Measurements from ENCODE around the gene TDRKH. TPM values are rescaled to one million over a fixed set of nuclear protein-coding genes. Genes with fewer than 3 reads are reported as not detected.
A peak's percentile ranks its signal among the peaks of the same experiment; 100 is the strongest.
"Not testable (repeated sequence)": the region's sequence is repeated elsewhere in the genome, so short reads cannot be mapped to it uniquely, and the experiment has no call there.

The TDRKH gene
- total and polyA plus RNA-seq, 2 experiments from 2014 or later = 10.2 to 25.6 TPM

GRCh38 chr1:151737026-151737425 is 53.3 kb downstream of the TDRKH start:
- H3K4me1 ChIP-seq (ENCODE audit: insufficient read depth) = no peaks in the 10 kb centered on the region
- no peaks in the 10 kb centered on the region for H3K27me3 ChIP-seq (ENCODE audit: insufficient read depth)
- no peak for DNase-seq (ENCODE audit: low spot score)
- Mint-ChIP-seq H3K36me3 (ENCODE audit: low read depth) (peaks cover 15% of the 10 kb centered on the region), H3K9me3 (peaks cover 31% of the 10 kb centered on the region), H3K4me1 (peaks cover 9% of the 10 kb centered on the region; the same call in 2 of the 3 replicates), H3K27ac (no peak overlapping the region), H3K4me3 (no peak overlapping the region), H3K27me3 (ENCODE audit: insufficient read depth, low read depth, poor library complexity) (peaks cover 12% of the 10 kb centered on the region)
- no peak overlapping the region for H3K4me3 ChIP-seq
- no peaks in the 10 kb centered on the region for H3K9me2 ChIP-seq (ENCODE audit: insufficient read depth)
- no peaks in the 10 kb centered on the region for H4K20me1 ChIP-seq (replicated peaks; ENCODE audit: insufficient read depth)
- no peak overlapping the region for H2AFZ ChIP-seq
- ATAC-seq = no peak
- no peak overlapping the region for H3K4me2 ChIP-seq
- H3K36me3 ChIP-seq (ENCODE audit: insufficient read depth) = peaks cover 5% of the 10 kb centered on the region; the same call in 1 of the 2 replicates
- H3F3A ChIP-seq (replicated peaks; ENCODE audit: low read depth) = no peaks in the 10 kb centered on the region
- TF ChIP-seq JUNB (IDR thresholded peaks at IDR 0.05; ENCODE audit: unreplicated experiment) (no peak), NANOG (IDR thresholded peaks at IDR 0.05; ENCODE audit: borderline replicate concordance) (no peak), STAT1 (IDR thresholded peaks at IDR 0.05; ENCODE audit: unreplicated experiment) (no peak), CTCF (conservative IDR thresholded peaks at IDR 0.05; ENCODE audit: low read depth in 2 of 2) (no peak), EZH2phosphoT487 (IDR thresholded peaks at IDR 0.05; ENCODE audit: unreplicated experiment) (no peak)
- H3K79me2 ChIP-seq (replicated peaks; ENCODE audit: insufficient read depth) = no peaks in the 10 kb centered on the region
- H3K27ac ChIP-seq (ENCODE audit: low read depth) = no peak overlapping the region

- not testable (repeated sequence) for H3K27me3 Mint-ChIP-seq (ENCODE audit: insufficient read depth, low read depth, poor library complexity); H3K27me3 ChIP-seq (ENCODE audit: insufficient read depth); H3K9me2 ChIP-seq (ENCODE audit: insufficient read depth); H2AFZ ChIP-seq; H3K36me3 ChIP-seq (ENCODE audit: insufficient read depth); H3K79me2 ChIP-seq (replicated peaks; ENCODE audit: insufficient read depth); DNase-seq (ENCODE audit: low spot score); H3F3A ChIP-seq (replicated peaks; ENCODE audit: low read depth); H4K20me1 ChIP-seq (replicated peaks; ENCODE audit: insufficient read depth); H3K27ac ChIP-seq (ENCODE audit: low read depth); H3K4me2 ChIP-seq; ATAC-seq; H3K27ac Mint-ChIP-seq; H3K4me1 ChIP-seq (ENCODE audit: insufficient read depth); H3K4me3 Mint-ChIP-seq; H3K4me3 ChIP-seq
- H3K4me1 Mint-ChIP-seq = peaks cover 11% of the 10 kb centered on the region
- H3K9me3 Mint-ChIP-seq = peaks cover 25% of the 10 kb centered on the region
- H3K36me3 Mint-ChIP-seq (ENCODE audit: low read depth) = peaks cover 15% of the 10 kb centered on the region
- peak in 1 of 2 experiments; percentile 26; a peak in 1 of 4 replicates for TF ChIP-seq CTCF (conservative IDR thresholded peaks at IDR 0.05; ENCODE audit: low read depth in 2 of 2)
Observed at GRCh38 chr1:151733995-151734394, 56.3 kb downstream of the TDRKH start.

GRCh38 chr1:151733126-151733525 is 57.2 kb downstream of the TDRKH start:
- Mint-ChIP-seq H3K9me3 (peaks cover 18% of the 10 kb centered on the region), H3K27ac (no peak overlapping the region), H3K36me3 (ENCODE audit: low read depth) (peaks cover 12% of the 10 kb centered on the region), H3K27me3 (ENCODE audit: insufficient read depth, low read depth, poor library complexity) (peaks cover 3% of the 10 kb centered on the region), H3K4me1 (peaks cover 19% of the 10 kb centered on the region), H3K4me3 (no peak overlapping the region)
- Histone ChIP-seq H3K36me3 (ENCODE audit: insufficient read depth) (peaks cover 5% of the 10 kb centered on the region; the same call in 1 of the 2 replicates), H3K27me3 (ENCODE audit: insufficient read depth) (no peaks in the 10 kb centered on the region), H3K4me3 (no peak overlapping the region), H4K20me1 (replicated peaks; ENCODE audit: insufficient read depth) (no peaks in the 10 kb centered on the region), H3K27ac (ENCODE audit: low read depth) (no peak overlapping the region), H3K9me2 (ENCODE audit: insufficient read depth) (no peaks in the 10 kb centered on the region), H3K4me2 (no peak overlapping the region), H3K4me1 (ENCODE audit: insufficient read depth) (peaks cover 13% of the 10 kb centered on the region), H3F3A (replicated peaks; ENCODE audit: low read depth) (no peaks in the 10 kb centered on the region), H2AFZ (no peak overlapping the region), H3K79me2 (replicated peaks; ENCODE audit: insufficient read depth) (no peaks in the 10 kb centered on the region)
- DNase-seq (ENCODE audit: low spot score) (no peak), ATAC-seq (no peak)
- TF ChIP-seq EZH2 (IDR thresholded peaks at IDR 0.05; ENCODE audit: low read depth, unreplicated experiment) = no peak
- TF ChIP-seq STAT1 (IDR thresholded peaks at IDR 0.05; ENCODE audit: unreplicated experiment) = no peak
- no peak for TF ChIP-seq NANOG (IDR thresholded peaks at IDR 0.05; ENCODE audit: borderline replicate concordance)
- no peak for TF ChIP-seq ZNF331 (CRISPR knock-in tag; IDR thresholded peaks at IDR 0.05; ENCODE audit: low read depth)
- TF ChIP-seq ETS1 (IDR thresholded peaks at IDR 0.05) = no peak
- TF ChIP-seq CREB1 (CRISPR knock-in tag; IDR thresholded peaks at IDR 0.05; ENCODE audit: low read depth) = no peak
- TF ChIP-seq EZH2phosphoT487 (IDR thresholded peaks at IDR 0.05; ENCODE audit: unreplicated experiment) = no peak
- TF ChIP-seq JUNB (IDR thresholded peaks at IDR 0.05; ENCODE audit: unreplicated experiment) = no peak
- no peak for TF ChIP-seq ZNF114 (CRISPR knock-in tag; IDR thresholded peaks at IDR 0.05)
- no peak for TF ChIP-seq CTCF (conservative IDR thresholded peaks at IDR 0.05; ENCODE audit: low read depth in 2 of 2)

All from GM23338 (cell line).